Colonic mucosa (tissue), 4 donors: Measurements from ENCODE around the gene PTN. TPM values are rescaled to one million over a fixed set of nuclear protein-coding genes. Genes with fewer than 3 reads are reported as not detected.
A peak's percentile ranks its signal among the peaks of the same experiment; 100 is the strongest.

Experiments
- DNase-seq: peaks from one replicate; pipeline ENCODE4 v3.0.0-alpha.2; 2020
- H3K27ac ChIP-seq: fragments of 200-600 bp; one replicate; pipeline ENCODE4 v1.8.0; 2021
- H3K27me3 ChIP-seq: fragments of 200-600 bp; one replicate; pipeline ENCODE4 v1.8.0; 2021
- H3K36me3 ChIP-seq: fragments of 200-600 bp; one replicate; pipeline ENCODE4 v1.8.0; 2021
- H3K4me1 ChIP-seq: fragments of 200-600 bp; one replicate; pipeline ENCODE4 v1.8.0; 2021; ENCODE audit warnings: mild to moderate bottlenecking
- H3K4me3 ChIP-seq: fragments of 200-600 bp; one replicate; pipeline ENCODE4 v1.8.0; 2021
- H3K9ac ChIP-seq, 2 donors: one replicate each; pipeline ENCODE4 v1.7.0; 2013; ENCODE audit warnings: control low read depth in 2 of 2, low read depth in 2 of 2, low read length in 2 of 2
- H3K9me3 ChIP-seq: fragments of 200-600 bp; one replicate; pipeline ENCODE4 v1.8.0; 2021
- intact Hi-C: fragments of 100-400 bp; cut with DNase I; formaldehyde crosslinking; loops from one replicate; pipeline ENCODE4 v1.14.1; 2022
- total RNA-seq, 2 donors: library from RNA; stranded (reverse); fragmentation: NEBNext Ultra II Directional in 1 of 2; extraction: Animal tissue kit (Norgen Biotek cat#: 25700) in 1 of 2; gene quantifications; one replicate each; pipeline ENCODE4 v1.2.1, GENCODE V29; 2021
- TF ChIP-seq, protein P1 (sequence below): fragments of 200-600 bp; IDR thresholded peaks from one replicate; pipeline ENCODE4 v1.8.0; 2022; ENCODE audit warnings: antibody characterized with exemption, mild to moderate bottlenecking
- donor health status: healthy.
- donor health status: DM: no; HTN: no; CAD: no.
- donor health status: DM: no; HTN: no; CAD: no.

Gene PTN, protein sequence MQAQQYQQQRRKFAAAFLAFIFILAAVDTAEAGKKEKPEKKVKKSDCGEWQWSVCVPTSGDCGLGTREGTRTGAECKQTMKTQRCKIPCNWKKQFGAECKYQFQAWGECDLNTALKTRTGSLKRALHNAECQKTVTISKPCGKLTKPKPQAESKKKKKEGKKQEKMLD
- total RNA-seq, result 1 to 10 TPM; 1.8 to 4.0 TPM

DNA sequence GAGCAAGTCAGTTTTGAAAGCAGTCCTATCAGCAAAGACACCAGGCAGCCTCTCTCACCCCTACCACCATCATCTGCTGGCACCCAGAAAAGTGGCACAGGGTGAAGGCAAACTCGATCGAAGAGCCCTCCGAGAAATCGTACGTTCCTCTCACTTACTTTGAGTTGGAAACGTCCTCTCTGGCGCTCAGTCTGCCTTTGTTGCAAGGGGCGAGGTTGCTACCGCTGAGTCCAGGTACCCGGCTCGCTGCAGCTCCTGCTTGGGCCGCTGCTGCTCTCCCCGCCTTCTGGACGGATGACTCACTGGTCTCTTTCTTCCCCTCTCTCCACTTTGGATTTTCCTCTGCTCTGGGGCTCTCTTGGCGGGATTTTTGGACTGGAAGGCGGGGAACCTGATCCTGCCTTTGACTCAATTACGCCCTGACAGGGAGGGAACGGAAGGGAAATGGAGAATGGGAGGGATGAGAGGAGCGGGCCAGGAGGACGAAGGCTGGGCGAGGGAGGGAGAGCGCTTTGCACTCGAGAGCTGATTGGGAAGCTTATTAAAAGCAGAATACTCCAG lies at the start of gene PTN:
Gene PTN, minus strand, starts transcription at position 453 of the 561 bp plus-strand sequence. CDS start 88,760 bp downstream, outside the sequence.
- H3K9ac ChIP-seq, result no peak within 1 kb of the TSS
- H3K27me3 ChIP-seq, result no peaks in the 10 kb centered on the region
- DNase-seq, result no peak
- H3K4me1 ChIP-seq, result no peaks in the 10 kb centered on the region
- no peak within 1 kb of the TSS for H3K27ac ChIP-seq
- TF ChIP-seq, protein P1, sequence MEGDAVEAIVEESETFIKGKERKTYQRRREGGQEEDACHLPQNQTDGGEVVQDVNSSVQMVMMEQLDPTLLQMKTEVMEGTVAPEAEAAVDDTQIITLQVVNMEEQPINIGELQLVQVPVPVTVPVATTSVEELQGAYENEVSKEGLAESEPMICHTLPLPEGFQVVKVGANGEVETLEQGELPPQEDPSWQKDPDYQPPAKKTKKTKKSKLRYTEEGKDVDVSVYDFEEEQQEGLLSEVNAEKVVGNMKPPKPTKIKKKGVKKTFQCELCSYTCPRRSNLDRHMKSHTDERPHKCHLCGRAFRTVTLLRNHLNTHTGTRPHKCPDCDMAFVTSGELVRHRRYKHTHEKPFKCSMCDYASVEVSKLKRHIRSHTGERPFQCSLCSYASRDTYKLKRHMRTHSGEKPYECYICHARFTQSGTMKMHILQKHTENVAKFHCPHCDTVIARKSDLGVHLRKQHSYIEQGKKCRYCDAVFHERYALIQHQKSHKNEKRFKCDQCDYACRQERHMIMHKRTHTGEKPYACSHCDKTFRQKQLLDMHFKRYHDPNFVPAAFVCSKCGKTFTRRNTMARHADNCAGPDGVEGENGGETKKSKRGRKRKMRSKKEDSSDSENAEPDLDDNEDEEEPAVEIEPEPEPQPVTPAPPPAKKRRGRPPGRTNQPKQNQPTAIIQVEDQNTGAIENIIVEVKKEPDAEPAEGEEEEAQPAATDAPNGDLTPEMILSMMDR, result no peak
- H3K9me3 ChIP-seq, result no peaks in the 10 kb centered on the region
- intact Hi-C loops, result no loop called here
- H3K36me3 ChIP-seq, result no peaks in the 10 kb centered on the region
- peak within 1 kb of the TSS; percentile 16 for H3K4me3 ChIP-seq

DNA sequence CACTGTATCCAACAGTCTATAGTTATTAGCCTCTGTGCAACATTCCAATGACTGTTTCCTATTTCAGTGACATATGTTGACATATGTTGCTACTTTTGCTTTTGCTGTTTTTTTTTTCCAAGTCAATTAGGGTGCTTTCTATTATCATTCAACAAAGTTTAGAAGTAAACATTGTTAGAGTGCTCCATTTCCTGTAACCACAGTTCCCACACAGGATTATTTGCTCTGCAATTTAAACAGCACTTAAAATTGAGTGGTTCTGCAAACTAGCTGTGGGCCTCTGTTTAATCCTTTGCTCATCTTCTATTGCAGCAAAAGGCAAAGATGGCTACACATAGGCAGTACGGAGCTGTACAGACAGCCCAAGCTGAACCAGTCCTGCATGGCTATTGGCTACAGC lies 46.5 kb upstream of the PTN start:
- H3K9me3 ChIP-seq, result no peaks in the 10 kb centered on the region
- intact Hi-C loops, result no loop called here
- no peaks in the 10 kb centered on the region for H3K4me1 ChIP-seq
- no peak for DNase-seq
- H3K4me3 ChIP-seq, result no peak overlapping the region
- H3K36me3 ChIP-seq, result no peaks in the 10 kb centered on the region
- H3K27me3 ChIP-seq, result no peaks in the 10 kb centered on the region
- no peak overlapping the region for H3K9ac ChIP-seq
- H3K27ac ChIP-seq, result no peak overlapping the region
- TF ChIP-seq, protein P1, result no peak

DNA sequence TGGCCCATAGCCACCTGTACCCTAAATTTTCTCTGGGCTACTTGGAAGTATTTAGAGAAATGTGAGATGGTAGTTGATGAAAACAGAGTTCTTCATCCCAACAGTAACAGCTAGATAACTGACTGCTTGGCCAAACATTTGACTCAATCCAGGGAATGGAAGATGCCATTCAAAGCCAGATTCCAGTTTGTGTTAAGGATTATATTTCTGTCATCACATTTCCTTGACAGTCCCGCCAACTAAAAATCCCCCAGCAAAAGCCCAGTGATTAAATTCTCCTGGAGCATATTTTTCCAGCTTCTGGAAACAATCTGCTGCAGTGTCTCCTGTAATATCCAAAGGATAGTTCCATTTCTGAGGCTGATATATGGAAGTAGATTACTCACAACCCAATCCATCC lies 45.4 kb upstream of the PTN start:
- Histone ChIP-seq H3K4me3 (no peak overlapping the region), H3K36me3 (no peaks in the 10 kb centered on the region), H3K27ac (no peak overlapping the region), H3K4me1 (no peaks in the 10 kb centered on the region), H3K9ac (no peak overlapping the region), H3K27me3 (no peaks in the 10 kb centered on the region), H3K9me3 (no peaks in the 10 kb centered on the region)
- no peak for DNase-seq
- TF ChIP-seq, protein P1, result no peak
- intact Hi-C loops, result no loop called here

DNA sequence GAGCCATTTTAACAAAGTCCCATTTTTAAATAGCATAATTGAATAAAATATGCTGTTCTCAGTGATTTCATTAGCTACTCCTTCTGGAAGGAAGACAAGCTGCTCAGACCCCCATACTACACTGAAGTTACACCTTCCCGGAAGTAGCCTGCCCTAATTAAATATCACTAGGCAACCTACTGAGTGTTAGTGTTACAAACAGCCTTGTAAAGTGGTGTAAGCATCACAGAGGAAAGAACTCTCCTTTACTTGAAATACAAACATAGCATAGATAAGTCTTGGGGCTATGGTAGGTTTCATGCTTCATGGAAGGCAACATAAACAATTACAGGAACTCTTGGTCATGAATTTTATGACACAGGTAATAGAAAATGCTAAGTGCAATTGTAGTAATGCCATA lies 43.4 kb upstream of the PTN start:
- no peaks in the 10 kb centered on the region for H3K4me1 ChIP-seq
- no peak for DNase-seq
- H3K9me3 ChIP-seq, result no peaks in the 10 kb centered on the region
- H3K27ac ChIP-seq, result no peak overlapping the region
- H3K9ac ChIP-seq, result no peak overlapping the region
- TF ChIP-seq, protein P1, result no peak
- no peak overlapping the region for H3K4me3 ChIP-seq
- no peaks in the 10 kb centered on the region for H3K27me3 ChIP-seq
- no peaks in the 10 kb centered on the region for H3K36me3 ChIP-seq
- intact Hi-C loops, result no loop called here

DNA sequence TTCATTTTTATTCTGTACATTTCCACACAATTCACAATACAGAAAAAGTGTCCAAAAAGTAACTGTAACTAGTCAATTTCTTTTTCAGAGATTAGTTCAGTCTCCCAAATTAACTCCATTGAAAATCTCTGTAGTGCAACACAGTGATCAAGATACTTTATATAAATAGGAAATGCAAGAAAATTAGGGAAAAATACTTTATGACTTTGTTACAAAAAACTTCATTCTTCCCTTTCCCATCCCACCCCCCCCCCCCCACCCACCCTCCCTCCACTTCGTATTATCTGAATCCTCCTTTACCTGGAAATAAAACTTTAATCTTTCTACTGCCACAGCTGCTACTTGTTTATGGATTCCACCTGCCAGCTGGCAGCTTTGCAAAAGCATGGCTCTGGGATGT lies 37.5 kb upstream of the PTN start:
- intact Hi-C loops, result no loop called here
- Histone ChIP-seq H3K36me3 (no peaks in the 10 kb centered on the region), H3K4me3 (no peak overlapping the region), H3K9me3 (no peaks in the 10 kb centered on the region), H3K27ac (no peak overlapping the region), H3K27me3 (no peaks in the 10 kb centered on the region), H3K4me1 (no peaks in the 10 kb centered on the region), H3K9ac (no peak overlapping the region)
- TF ChIP-seq, protein P1, result no peak
- DNase-seq, result no peak
